Sigmoid colon (tissue), 7 donors: Measurements from ENCODE around the gene MATCAP1. TPM values are rescaled to one million over a fixed set of nuclear protein-coding genes. Genes with fewer than 3 reads are reported as not detected.

Experiments
- DNase-seq: peaks from one replicate; pipeline ENCODE4 v3.0.0-alpha.2; 2019
- H3K27ac ChIP-seq, 4 donors: fragments of 200-600 bp; sonication (generic); one replicate each; pipeline ENCODE4 v1.5.1; 2016 to 2019; ENCODE audit warnings: mild to moderate bottlenecking in 1 of 4
- H3K27me3 ChIP-seq, 3 donors: fragments of 200-600 bp; sonication (generic); one replicate each; pipeline ENCODE4 v1.5.1; 2019; ENCODE audit warnings: mild to moderate bottlenecking in 1 of 3
- H3K36me3 ChIP-seq, 4 donors: fragments of 200-600 bp; sonication (generic); one replicate each; pipeline ENCODE4 v1.5.1; 2016 to 2019
- H3K4me1 ChIP-seq, 4 donors: fragments of 200-600 bp; sonication (generic); one replicate each; pipeline ENCODE4 v1.5.1; 2017 to 2019
- H3K4me3 ChIP-seq, 4 donors: fragments of 200-600 bp; sonication (generic); one replicate each; pipeline ENCODE4 v1.5.1; 2017 to 2019; ENCODE audit warnings: mild to moderate bottlenecking in 2 of 4, moderate library complexity in 1 of 4
- H3K9me3 ChIP-seq, 4 donors: fragments of 200-600 bp in 3 of 4; sonication (generic) in 3 of 4; one replicate each; pipeline versions ENCODE4 v1.5.1 to v1.6.1; 2013 to 2019
- EP300 ChIP-seq, 4 donors: sonication (generic); formaldehyde crosslinking; IDR thresholded peaks; one replicate each; pipeline ENCODE4 v1.6.1; 2017; ENCODE audit warnings: antibody characterized with exemption in 4 of 4
- POLR2A ChIP-seq, 2 donors: fragments of 450-650 bp; IDR thresholded peaks; one replicate each; pipeline ENCODE4 v1.6.1; 2016; ENCODE audit warnings: antibody characterized with exemption in 2 of 2, mild to moderate bottlenecking in 2 of 2, moderate library complexity in 2 of 2
- POLR2AphosphoS5 ChIP-seq, 4 donors: sonication (generic); formaldehyde crosslinking; IDR thresholded peaks; one replicate each; pipeline ENCODE4 v1.6.1; 2017; ENCODE audit warnings: antibody characterized with exemption in 4 of 4
- WGBS, 2 donors: extraction: QIAGEN DNeasy Blood & Tissue Kit; methylation state at CpG; one replicate each; pipeline ENCODE4 v1.1.7; 2013; 5-methylcytosine and 5-hydroxymethylcytosine counted together
- intact Hi-C: fragments of 100-400 bp; cut with DNase I; formaldehyde crosslinking; loops from one replicate; pipeline ENCODE4 v1.15.1; 2023
- polyA plus RNA-seq, 3 donors: library from polyadenylated mRNA; stranded (reverse); fragments of 200-250 nt; gene quantifications; one replicate each; pipeline ENCODE4 v1.2.3, GENCODE V29; 2013
- total RNA-seq, 4 donors: library from RNA; depleted of rRNA; stranded (reverse); fragments of >200 nt; gene quantifications; one replicate each; pipeline ENCODE4 v1.1.0, GENCODE V29; 2016
- TF ChIP-seq, protein P1 (sequence below), 4 experiments: fragments of 450-650 bp in 3 of 4; fragments of 200-600 bp in 1 of 4; IDR thresholded peaks; one replicate each; pipeline ENCODE4 v1.5.1; 2016 to 2019; ENCODE audit warnings: antibody characterized with exemption in 4 of 4, mild to moderate bottlenecking in 3 of 4, moderate library complexity in 2 of 4
- donor health status: healthy with polysubstance abuse.
- donor health status: Bipolar disorder and iron deficiency.
- donor health status: healthy.

The MATCAP1 gene
- total and polyA plus RNA-seq, 7 donors = 3.0 to 30.3 (median 9.4) TPM

DNA sequence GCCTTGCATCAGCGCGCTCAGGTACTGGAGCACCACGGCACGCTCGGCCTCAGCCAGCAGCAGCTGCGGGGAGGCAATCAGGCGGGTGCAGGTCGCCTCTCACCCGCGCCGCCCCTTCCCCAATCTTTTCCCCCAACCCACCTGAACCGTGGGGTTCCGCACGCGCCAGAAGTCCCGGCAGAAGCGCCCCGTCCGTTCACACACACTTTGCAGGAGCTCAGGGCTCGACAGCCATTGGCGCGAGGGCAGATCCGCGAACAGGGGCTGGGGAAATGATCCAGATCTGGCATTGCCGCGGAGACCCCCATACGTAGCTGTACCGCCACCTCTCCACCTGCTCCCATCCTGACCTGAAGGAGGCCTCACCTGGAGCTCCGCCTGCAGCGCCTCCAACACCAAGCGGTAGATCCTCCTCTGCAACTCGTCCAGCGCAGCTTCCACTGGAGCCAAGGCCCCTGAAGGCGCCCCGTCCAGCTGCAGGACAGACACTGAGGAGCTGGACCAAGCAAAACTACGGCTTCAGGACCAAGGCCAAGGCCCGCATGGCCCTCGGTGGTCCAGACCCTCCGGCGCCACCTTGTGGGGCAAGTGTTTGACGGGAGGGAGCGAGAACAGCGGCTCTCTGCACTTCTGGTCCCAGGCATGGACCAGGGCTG lies 1.4 kb upstream of the MATCAP1 start:
- peak; percentile 96 for DNase-seq
- no peaks in the 10 kb centered on the region for H3K36me3 ChIP-seq
- TF ChIP-seq, protein P1, sequence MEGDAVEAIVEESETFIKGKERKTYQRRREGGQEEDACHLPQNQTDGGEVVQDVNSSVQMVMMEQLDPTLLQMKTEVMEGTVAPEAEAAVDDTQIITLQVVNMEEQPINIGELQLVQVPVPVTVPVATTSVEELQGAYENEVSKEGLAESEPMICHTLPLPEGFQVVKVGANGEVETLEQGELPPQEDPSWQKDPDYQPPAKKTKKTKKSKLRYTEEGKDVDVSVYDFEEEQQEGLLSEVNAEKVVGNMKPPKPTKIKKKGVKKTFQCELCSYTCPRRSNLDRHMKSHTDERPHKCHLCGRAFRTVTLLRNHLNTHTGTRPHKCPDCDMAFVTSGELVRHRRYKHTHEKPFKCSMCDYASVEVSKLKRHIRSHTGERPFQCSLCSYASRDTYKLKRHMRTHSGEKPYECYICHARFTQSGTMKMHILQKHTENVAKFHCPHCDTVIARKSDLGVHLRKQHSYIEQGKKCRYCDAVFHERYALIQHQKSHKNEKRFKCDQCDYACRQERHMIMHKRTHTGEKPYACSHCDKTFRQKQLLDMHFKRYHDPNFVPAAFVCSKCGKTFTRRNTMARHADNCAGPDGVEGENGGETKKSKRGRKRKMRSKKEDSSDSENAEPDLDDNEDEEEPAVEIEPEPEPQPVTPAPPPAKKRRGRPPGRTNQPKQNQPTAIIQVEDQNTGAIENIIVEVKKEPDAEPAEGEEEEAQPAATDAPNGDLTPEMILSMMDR (IDR thresholded peaks at IDR 0.05) = peak; percentile 76 to 85 (median 82)
- TF ChIP-seq EP300 (IDR thresholded peaks at IDR 0.05) (no peak), POLR2A (IDR thresholded peaks at IDR 0.05) (no peak), POLR2AphosphoS5 (IDR thresholded peaks at IDR 0.05) (peak in 2 of 4 donors; percentile 56 to 65)
- intact Hi-C loops = loop anchor here (1.0 kb wide), 2 partner anchors 30 to 207 kb away; no protein-coding TSS in a partner anchor
- H3K27ac ChIP-seq = peak overlapping the region; percentile 91 to 96 (median 94)
- no peaks in the 10 kb centered on the region for H3K9me3 ChIP-seq
- no peaks in the 10 kb centered on the region for H3K27me3 ChIP-seq
- 14 to 15% methylated on average over 43 of the region's 43 CpGs for WGBS, 2 donors
- H3K4me3 ChIP-seq = peak overlapping the region in 3 of 4 donors; percentile 68 to 79 (median 73)
- peaks cover 0 to 38% (median 31%) of the 10 kb centered on the region in 4 donors for H3K4me1 ChIP-seq

DNA sequence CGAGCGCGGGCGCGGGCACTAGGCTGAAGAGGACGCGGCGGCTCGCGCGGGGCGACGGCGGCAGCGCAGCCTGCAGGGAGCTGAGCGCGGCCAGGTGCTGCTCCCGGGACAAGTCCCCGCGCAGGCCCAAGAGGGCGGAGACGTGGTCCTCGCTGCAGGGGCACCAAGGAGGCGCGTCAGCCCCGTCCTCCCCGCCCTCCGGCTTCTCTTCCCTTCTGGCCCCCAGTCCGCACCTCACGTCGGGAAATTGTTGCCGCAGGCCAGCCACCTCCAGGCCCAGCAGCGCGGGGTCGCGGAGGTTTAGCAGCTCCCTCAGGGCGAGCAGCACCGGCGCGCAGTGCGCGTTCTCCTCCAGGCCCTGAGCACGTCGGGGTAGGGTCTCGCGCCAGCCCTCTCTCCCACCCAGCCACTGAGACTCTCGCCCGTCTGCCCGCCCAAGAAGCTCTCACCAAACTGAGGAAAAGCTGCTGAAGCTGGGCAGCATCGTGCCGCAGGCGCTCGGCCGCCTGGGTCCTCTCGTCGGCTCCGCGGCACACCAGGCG lies 761 bp upstream of the MATCAP1 start:
- Histone ChIP-seq H3K36me3 (no peaks in the 10 kb centered on the region), H3K9me3 (no peaks in the 10 kb centered on the region), H3K27ac (peak overlapping the region; percentile 91 to 96 (median 94)), H3K4me3 (peak overlapping the region; percentile 68 to 79 (median 73)), H3K4me1 (peaks cover 0 to 38% (median 31%) of the 10 kb centered on the region in 4 donors), H3K27me3 (no peaks in the 10 kb centered on the region)
- no peak for TF ChIP-seq EP300 (IDR thresholded peaks at IDR 0.05)
- TF ChIP-seq POLR2A (IDR thresholded peaks at IDR 0.05) = no peak
- TF ChIP-seq POLR2AphosphoS5 (IDR thresholded peaks at IDR 0.05) = no peak
- TF ChIP-seq, protein P1 (IDR thresholded peaks at IDR 0.05) = no peak
- DNase-seq = no peak
- intact Hi-C loops = no loop called here
- WGBS, 2 donors = 6 to 8% methylated on average over 59 of the region's 59 CpGs

DNA sequence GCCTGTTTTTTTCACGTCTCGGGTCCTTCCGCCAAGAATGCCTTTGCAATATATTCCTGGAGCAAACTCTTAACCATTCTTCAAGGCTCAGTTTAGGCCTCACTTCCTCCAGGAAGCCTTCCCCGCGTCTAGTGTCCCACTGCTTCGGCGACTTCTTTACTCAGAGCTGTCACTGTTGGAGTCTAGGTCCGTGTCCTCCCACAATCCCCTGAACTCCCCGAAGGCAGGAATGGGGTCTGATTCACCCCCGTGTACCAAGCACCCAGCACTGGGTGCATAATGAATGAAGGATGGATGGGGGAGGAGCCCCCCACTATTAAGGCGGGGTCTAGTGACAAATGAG lies 508 bp downstream of the MATCAP1 start:
- peaks cover 0 to 44% (median 38%) of the 10 kb centered on the region in 4 donors for H3K4me1 ChIP-seq
- no peak for DNase-seq
- H3K27me3 ChIP-seq = no peaks in the 10 kb centered on the region
- H3K27ac ChIP-seq = peak overlapping the region; percentile 91 to 96 (median 94)
- no peaks in the 10 kb centered on the region for H3K9me3 ChIP-seq
- 4 to 6% methylated on average over 11 of the region's 11 CpGs for WGBS, 2 donors
- intact Hi-C loops = loop anchor here (1.0 kb wide), 1 partner anchor 62 kb away; no protein-coding TSS in a partner anchor
- TF ChIP-seq, protein P1 (IDR thresholded peaks at IDR 0.05) = no peak
- TF ChIP-seq POLR2A (IDR thresholded peaks at IDR 0.05) = no peak
- no peak for TF ChIP-seq POLR2AphosphoS5 (IDR thresholded peaks at IDR 0.05)
- no peak for TF ChIP-seq EP300 (IDR thresholded peaks at IDR 0.05)
- no peaks in the 10 kb centered on the region for H3K36me3 ChIP-seq
- peak overlapping the region; percentile 68 to 79 (median 73) for H3K4me3 ChIP-seq

DNA sequence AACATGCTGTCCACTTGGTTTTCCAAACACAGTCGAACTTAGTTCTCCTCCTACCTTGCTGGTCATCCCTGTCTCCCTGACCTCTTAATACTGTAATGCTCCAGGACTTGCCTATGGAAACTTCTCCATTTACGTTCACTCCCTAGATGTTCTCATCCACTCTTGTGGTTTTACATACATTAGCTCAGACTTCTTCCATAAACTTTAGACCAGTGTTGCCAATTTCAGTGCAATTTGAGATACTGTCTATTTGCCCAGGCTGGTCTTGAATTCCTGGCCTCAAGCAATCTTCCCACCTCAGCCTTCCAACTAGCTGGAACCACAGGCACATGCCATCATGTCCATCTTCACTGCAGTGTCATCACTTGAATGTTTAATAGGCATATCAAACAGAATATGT lies 1.5 kb downstream of the MATCAP1 start:
- Histone ChIP-seq H3K36me3 (no peaks in the 10 kb centered on the region), H3K9me3 (no peaks in the 10 kb centered on the region), H3K4me1 (peaks cover 0 to 54% (median 46%) of the 10 kb centered on the region in 4 donors), H3K4me3 (no peak overlapping the region), H3K27me3 (no peaks in the 10 kb centered on the region), H3K27ac (peak overlapping the region in 2 of 4 donors; percentile 50 to 66)
- DNase-seq = no peak
- intact Hi-C loops = no loop called here
- TF ChIP-seq POLR2AphosphoS5 (IDR thresholded peaks at IDR 0.05) = no peak
- 89 to 90% methylated on average over 2 of the region's 2 CpGs for WGBS, 2 donors

DNA sequence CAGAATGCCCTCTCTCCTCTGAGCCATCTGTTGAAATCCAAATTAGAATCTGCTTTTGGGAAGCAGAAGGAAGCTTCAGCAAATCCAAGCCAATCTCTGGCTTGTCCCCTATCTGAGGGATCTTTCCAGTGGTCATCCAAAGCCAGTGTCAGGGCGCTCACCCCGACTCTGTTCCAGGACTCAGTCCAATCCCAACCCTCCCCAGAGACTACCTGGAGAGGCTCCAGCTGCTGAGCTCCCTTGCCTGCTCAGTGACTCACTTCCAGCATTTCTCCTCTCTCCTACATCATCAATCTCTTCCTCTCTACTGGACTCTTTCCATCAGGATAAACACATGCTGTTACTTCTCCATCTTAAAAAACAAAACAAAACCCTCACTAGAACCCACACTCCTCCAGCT lies 2.4 kb downstream of the MATCAP1 start:
- DNase-seq = peak; percentile 86
- Histone ChIP-seq H3K9me3 (no peaks in the 10 kb centered on the region), H3K27ac (peak overlapping the region; percentile 36 to 66 (median 54)), H3K4me3 (no peak overlapping the region), H3K27me3 (no peaks in the 10 kb centered on the region), H3K4me1 (peaks cover 0 to 55% (median 47%) of the 10 kb centered on the region in 4 donors), H3K36me3 (no peaks in the 10 kb centered on the region)
- no peak for TF ChIP-seq POLR2A (IDR thresholded peaks at IDR 0.05)
- TF ChIP-seq POLR2AphosphoS5 (IDR thresholded peaks at IDR 0.05) = peak in 1 of 4 donors; percentile 34
- intact Hi-C loops = no loop called here
- 68 to 91% methylated on average over 2 of the region's 2 CpGs for WGBS, 2 donors
